SH-SY5Y (cell line): ENCODE measurements around the gene ITPA.

Source experiments
- GATA2 ChIP-seq: IDR thresholded peaks from 2 replicates; pipeline ENCODE4 v1.6.1; 2011; ENCODE audit warnings: mild to moderate bottlenecking, low read depth, low read length
- GATA3 ChIP-seq: IDR thresholded peaks from 2 replicates; pipeline ENCODE4 v1.6.1; 2011; ENCODE audit warnings: low read depth, mild to moderate bottlenecking, low read length, moderate library complexity

DNA sequence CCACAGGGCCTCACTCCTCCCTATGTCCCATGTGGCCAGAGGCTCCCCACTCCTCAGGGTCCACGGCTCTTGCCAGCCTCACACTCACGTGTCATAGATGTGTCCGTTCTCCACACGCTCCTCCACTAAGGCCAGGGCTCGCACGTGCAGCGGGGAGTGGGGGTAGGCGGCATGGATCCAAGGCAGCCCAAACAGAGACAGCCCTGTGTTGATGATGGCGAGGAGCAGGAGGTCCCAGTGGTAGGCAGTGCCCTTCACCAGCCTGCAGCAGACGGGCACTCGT, 19.4 kb downstream of the ITPA start:
- TF ChIP-seq GATA2 = no peak
- TF ChIP-seq GATA3 = no peak
